ENCODE results near the gene SEMA5A. TPM values are rescaled to one million over a fixed set of nuclear protein-coding genes. Genes with fewer than 3 reads are reported as not detected.
"Not testable (repeated sequence)": the region's sequence is repeated elsewhere in the genome, so short reads cannot be mapped to it uniquely, and the experiment has no call there.

Gene SEMA5A
- total RNA-seq, 1 donor from 2014 or later, result 0.40 TPM

DNA sequence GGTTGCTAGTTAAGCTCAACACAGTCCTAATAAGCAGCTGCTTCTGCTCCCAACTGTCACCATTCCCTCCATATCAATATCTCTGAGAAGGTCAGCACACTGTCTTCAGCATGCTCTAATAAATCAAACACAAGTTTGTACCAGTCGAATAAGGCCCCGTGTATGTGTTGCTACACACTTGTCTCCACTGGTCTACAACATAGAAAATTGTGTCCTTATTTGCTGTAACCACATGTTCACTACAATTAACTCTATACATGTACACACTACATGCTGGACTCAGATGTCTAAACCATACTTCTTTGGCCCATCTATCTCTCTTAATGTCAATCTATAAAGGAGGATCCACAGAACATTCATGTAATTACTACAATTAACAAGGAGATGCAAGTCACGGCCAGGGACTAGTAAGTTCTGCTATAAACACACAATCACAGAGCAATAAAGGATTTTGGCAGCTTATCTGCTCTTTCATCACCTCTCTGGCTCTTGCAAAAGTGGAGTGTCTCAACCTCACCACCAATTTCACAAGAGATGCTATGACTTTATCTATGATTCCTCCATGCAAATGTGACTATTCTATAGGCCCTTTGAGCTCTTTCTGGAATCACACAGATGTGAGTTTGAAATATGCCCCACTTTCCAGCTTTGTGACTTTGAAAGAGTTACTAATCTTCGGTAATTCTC lies 143.9 kb downstream of the SEMA5A start:
- DNase-seq (ENCODE audit: low read depth, low spot score), result no peak

DNA sequence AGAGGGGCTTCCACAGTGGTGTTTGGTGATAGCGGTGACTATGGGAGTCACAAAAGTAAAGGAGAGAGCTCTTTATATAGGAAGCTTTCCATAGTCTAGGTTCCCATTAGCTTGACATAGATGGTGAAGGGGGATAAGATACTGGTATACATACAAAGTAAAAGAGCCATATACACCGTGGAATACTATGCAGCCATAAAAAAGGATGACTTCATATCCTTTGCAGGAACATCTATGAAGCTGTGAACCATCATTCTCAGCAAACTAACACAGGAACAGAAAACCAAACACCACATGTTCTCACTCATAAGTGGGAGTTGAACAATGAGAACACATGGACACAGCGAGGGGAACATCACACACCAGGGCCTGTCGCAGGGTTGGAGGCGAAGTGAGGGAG lies 146.1 kb downstream of the SEMA5A start:
- not testable (repeated sequence) for DNase-seq (ENCODE audit: low read depth, low spot score)

- no peak for DNase-seq (ENCODE audit: low read depth, low spot score)
Observed at GRCh38 chr5:9399094-9399493, 146.8 kb downstream of the SEMA5A start.

- DNase-seq (ENCODE audit: low read depth, low spot score), result no peak
Observed at GRCh38 chr5:9398227-9398626, 147.6 kb downstream of the SEMA5A start.

DNA sequence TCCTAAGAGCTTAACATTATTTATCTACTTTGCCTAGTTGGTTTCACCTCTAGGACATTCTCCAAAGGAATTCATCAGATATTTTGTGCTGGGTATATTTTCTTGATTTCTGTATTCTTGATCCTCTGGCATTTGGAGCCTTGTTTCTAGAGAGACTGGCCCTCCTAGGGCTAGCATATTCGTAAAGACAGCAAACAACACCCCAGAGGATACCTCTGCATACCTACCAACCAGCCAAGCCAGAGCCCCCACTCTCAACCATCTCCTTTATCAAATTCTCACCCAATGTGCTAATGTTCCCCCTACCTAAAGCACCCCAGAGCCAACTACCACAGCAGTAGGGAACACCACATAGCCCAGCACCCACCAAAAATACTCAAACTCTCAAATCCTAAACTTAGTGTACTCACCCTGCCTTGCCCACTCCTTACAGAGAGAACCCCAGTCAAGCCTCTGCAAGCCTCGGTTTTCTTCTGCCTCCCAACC lies 149.5 kb downstream of the SEMA5A start:
- DNase-seq (ENCODE audit: low read depth, low spot score), result no peak

DNA sequence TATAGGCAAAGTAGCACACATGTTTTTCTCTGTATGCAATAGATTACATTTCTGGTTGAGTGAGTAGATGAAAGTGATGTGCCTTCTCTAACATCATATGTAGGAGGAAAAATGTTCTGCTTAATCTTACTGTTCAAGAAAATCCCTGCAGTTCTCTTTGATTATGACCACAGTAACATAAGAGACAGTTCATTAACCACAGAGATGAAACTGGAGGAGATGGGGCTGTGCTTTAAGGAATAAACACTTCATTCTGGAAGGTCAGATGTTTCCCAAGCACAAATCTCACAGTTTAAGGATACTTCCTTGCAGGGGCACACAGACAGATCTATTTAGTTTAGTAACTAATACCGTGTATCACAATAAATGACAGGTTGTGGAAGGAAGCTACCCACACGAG lies 150.2 kb downstream of the SEMA5A start:
- DNase-seq (ENCODE audit: low read depth, low spot score), result no peak

DNA sequence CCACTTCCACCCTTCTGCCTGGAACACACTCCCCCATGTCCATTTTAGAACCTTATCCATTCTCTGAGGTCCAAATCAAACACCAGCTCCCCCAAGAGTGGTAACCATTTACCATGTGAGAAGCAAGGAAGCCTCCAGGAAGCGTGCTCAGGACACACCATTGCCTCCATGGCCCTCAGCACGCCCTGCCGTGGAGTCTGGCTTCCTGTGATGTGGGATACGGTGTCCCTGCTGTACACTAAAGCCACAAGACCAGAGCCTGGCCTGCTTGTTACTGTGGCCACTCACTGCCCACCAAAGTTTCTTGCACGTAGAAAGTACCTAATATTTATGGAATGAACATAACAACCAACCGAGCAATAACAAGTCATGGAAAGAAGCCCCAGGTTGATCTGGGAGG lies 151.7 kb downstream of the SEMA5A start:
- DNase-seq (ENCODE audit: low read depth, low spot score), result no peak

DNA sequence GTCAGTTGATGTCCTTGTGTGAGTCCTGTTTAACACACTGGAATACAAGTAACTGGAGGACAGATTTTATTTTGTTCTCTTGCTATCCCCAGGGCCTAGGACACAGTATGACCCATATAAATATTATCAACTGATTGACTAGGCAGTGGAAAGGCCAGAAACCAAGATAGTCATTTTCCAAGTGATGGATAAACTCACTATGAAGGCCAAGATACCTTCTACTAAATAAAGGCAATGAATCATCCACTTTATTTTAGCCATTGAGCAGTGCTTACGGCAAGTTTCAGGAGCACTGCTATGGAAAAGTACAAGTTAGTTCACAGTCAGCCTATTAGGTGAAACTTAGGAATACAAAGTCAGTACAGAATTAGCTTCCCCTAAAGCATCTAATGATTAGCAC lies 153.2 kb downstream of the SEMA5A start:
- no peak for DNase-seq (ENCODE audit: low read depth, low spot score)

GRCh38 chr5:9391080-9391479 lies 154.8 kb downstream of the SEMA5A start:
- DNase-seq (ENCODE audit: low read depth, low spot score), result no peak

DNA sequence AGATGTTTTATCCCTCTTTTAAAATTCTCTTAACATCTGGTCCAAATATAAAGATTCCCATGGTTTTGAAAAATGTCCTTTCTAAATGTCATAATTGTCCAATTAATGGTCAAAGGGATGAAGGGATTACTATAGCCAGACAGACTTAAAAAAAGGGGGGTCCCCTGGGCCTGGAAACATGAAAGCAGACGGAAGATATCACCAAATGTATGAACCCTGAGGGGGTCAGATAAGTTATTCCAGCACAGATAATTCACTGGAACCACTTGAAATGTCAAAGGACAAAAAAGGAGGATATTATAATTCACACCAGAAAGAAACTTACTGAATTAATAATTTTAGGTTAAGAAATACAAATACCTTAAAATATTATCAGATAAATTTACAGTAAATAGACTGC lies 155.8 kb downstream of the SEMA5A start:
- no peak for DNase-seq (ENCODE audit: low read depth, low spot score)

GRCh38 chr5:9388941-9389674 lies 156.8 kb downstream of the SEMA5A start:
- DNase-seq (ENCODE audit: low read depth, low spot score), result no peak

GRCh38 chr5:9387879-9388278 lies 158.0 kb downstream of the SEMA5A start:
- no peak for DNase-seq (ENCODE audit: low read depth, low spot score)

DNA sequence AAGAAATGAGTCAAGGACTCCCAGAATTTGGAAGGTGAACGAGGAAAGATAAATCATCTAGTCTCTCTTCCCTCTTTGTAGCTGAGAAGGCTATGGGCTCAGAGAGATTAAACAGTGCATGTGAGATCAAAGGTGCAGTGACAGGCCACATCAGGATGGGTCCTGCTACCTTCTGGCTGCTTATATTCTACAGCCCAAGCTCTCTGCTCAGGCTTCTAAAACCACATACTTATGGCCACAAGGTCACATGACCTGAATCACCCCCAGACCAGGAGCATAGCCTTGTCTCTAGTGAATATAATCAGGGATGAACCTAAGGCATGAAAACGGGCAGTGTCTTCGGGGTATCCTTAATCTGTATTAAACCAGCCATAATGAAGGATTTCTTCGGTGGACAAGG lies 158.9 kb downstream of the SEMA5A start:
- DNase-seq (ENCODE audit: low read depth, low spot score), result no peak

GRCh38 chr5:9382522-9382921 lies 163.4 kb downstream of the SEMA5A start:
- no peak for DNase-seq (ENCODE audit: low read depth, low spot score)

DNA sequence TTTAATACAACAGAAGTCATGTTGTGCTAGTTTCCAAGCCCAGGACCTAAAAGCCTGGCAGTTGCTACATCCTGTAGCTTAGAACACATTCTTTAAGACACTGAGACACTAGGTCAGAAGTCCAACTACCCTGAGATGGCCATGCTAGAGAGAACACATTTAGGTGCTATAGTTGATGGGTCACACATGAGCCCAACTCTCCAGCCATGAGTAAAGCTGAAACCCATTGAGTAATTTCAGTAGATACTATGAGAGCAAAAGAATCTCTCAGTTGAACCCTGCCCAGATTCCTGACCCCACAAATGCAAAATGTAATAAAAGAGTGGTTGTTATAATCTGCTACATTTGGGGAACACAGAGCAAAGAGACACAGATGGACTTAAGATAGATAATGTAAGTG lies 164.4 kb downstream of the SEMA5A start:
- DNase-seq (ENCODE audit: low read depth, low spot score), result no peak

- DNase-seq (ENCODE audit: low read depth, low spot score), result no peak
Observed at GRCh38 chr5:9380109-9380508, 165.8 kb downstream of the SEMA5A start.

GRCh38 chr5:9376363-9377117 lies 169.3 kb downstream of the SEMA5A start:
- no peak for DNase-seq (ENCODE audit: low read depth, low spot score)

- no peak for DNase-seq (ENCODE audit: low read depth, low spot score)
Observed at GRCh38 chr5:9375756-9376155, 170.1 kb downstream of the SEMA5A start.

DNA sequence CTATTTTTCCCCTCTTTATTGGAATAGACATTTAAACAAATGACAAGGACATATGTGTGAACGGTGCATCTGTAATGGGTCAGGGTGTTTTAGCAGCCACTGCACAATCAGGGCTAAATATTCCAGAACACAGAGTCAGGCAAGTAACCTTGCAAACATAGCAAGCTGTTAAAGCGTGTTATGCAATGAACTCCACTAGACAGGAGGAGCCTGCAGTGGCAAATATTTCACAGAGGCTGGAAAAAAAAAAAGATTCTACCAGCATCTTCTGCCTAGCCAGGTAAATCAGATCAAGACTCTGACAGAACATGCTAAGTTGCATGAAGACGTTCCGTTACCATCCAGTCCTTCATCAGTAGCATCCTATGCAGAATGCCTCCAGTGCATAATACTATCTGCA lies 171.8 kb downstream of the SEMA5A start:
- no peak for DNase-seq (ENCODE audit: low read depth, low spot score)

DNA sequence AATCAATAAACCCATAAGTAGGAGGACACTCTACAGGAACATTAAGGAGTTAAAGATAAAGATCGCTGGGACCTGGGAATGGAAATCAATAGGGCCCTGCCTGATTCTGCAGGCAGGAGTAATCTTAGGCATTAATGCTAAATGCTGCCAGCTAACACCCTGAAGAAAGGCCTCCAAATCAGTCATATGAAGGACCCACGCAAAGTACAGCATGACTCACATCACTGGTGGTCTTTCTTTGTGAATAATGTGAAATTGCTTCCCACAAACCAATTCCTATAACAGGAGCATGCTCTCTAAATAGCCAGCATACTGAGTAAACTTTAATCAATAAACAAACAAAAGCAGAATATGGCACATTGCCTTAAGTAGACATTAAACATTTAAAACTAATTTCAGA lies 172.3 kb downstream of the SEMA5A start:
- DNase-seq (ENCODE audit: low read depth, low spot score), result no peak

DNA sequence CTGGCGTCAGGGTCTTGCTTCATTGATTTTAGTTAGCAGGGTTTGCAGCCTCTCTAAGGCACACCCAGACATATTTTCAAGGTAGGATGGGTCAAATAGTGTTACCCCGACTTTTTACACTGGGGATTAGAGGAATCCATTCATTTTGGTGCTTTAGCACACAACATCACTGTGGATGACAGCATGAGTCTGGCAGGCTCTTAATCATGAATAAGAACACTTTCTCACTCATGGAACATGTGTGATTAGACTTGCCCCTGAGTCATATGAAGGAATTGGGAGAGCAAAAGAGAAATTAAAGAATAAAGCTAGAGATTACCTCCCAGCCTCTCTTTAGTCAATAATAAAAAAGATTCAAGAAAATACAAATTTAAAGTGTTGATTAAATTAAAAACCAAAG lies 175.6 kb downstream of the SEMA5A start:
- no peak for DNase-seq (ENCODE audit: low read depth, low spot score)

DNA sequence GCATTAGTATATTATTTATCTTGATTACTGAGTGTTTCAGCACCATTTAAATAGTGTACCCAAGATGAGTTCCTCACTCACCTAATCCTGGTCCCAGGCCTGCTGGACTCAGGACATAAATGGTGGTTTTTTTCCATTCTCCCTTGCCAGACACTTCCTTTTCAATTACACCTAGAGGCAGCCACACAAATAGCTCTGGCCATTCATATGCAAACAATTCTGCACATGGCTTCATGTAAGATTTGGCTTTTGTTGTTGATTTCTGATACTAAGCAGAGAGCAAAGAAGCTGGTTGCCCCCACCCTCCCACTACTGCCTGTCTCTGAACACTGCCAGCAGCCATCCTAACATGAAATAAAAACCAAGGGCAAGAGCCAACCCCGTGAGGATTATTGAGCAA lies 180.4 kb downstream of the SEMA5A start:
- no peak for DNase-seq (ENCODE audit: low read depth, low spot score)
